Left hindlimb (tissue), 1 donor: ENCODE results near the gene HYAL3.
"Not testable (repeated sequence)": the region's sequence is repeated elsewhere in the genome, so short reads cannot be mapped to it uniquely, and the experiment has no call there.

Source experiments
- DNase-seq: peaks from one replicate; pipeline ENCODE4 v3.0.0-alpha.2; 2018

The HYAL3 gene

DNA sequence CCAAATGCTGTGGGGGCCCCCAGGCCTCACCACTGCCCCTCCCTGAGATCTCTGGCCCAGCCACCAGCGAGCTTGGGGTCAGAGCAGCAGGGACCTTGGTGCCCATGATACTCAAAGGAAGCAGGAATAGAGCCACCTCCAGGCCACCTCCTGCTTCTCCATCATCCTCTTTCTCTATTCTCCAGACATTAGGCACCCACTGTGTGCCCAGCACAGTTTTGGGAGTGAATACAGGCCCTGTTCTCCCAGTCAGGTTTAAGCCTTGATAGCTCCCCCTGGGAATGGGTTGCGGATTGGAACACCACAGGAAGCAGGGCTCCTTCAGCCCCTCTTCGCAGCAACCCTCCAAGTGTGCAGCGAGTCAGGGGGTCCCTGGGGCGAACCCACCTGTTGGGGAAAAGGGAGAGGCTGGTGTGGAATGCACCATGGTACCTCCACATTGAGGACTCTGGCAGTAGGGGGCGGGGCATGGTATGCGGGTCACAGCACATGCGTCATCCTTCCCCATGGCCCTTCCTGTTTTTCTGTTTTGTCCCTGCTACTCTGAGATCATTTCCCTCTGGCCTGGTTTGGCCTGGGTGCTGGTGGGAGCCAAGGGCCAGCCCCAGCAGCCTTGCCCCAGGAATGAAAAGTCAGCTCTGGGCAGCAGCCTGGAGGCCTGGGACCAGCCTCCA, 44.5 kb downstream of the HYAL3 start:
- no peak for DNase-seq

GRCh38 chr3:50251220-50251619, 48.0 kb downstream of the HYAL3 start:
- DNase-seq, result no peak

- DNase-seq, result no peak
Measured at GRCh38 chr3:50250514-50250913, 48.7 kb downstream of the HYAL3 start.

- DNase-seq, result no peak
Measured at GRCh38 chr3:50249457-50249856, 49.7 kb downstream of the HYAL3 start.

DNA sequence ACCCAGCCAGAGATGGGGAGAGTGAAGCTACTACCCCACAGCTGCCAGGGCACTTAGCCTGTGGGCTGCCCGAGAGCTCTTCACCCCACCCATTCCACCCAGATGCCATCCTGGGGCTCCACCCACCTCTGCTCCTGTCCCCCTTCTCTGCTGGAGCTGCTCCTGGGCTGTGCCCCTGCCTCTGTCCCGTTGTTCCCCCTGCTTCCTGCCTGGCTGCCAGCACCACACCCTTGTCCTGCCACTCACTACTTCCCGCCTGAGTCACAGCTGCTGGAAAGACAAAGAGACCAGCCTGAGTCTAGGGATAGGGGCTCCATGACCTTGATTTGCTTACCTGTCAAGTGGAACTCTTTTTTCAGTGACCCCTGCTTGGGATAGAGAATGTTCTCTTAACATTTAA, 50.8 kb downstream of the HYAL3 start:
- no peak for DNase-seq

- peak; percentile 86 for DNase-seq
Measured at GRCh38 chr3:50246517-50246954, 52.7 kb downstream of the HYAL3 start.

DNA sequence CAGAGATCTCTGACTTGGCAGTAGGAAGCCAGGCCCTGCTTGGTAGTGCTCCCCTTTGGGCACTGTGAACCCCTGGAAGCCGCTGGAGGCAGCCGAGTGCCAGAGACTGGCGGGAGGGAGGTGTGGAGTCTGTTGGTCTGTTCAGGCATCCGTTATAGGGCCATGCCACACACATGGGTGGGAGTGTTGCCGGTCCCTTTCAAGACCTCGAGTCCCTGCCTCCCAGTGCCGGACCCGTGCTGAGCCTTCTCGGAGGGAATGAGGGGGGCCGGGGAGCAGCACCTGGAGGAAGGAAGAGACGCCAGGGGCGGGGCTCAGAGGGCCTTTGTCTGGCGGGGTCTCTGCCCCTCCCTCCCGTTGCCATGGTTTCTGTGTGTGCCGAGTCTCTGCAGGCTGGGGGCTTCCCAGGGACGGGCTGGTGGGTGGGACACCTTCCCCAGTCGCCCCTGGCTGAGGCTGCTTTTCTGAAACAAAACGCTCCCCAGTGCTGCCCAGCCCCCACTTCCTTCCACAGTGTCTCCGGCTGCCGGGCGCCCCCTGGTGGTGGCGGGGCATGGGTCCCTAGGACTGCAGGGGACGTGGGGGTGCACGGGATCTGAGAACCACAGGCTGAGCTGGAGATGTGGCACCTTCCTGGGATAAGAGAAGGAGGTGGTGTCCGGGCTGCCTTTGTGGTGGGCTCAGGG, 53.2 kb downstream of the HYAL3 start:
- peak; percentile 94 for DNase-seq

DNA sequence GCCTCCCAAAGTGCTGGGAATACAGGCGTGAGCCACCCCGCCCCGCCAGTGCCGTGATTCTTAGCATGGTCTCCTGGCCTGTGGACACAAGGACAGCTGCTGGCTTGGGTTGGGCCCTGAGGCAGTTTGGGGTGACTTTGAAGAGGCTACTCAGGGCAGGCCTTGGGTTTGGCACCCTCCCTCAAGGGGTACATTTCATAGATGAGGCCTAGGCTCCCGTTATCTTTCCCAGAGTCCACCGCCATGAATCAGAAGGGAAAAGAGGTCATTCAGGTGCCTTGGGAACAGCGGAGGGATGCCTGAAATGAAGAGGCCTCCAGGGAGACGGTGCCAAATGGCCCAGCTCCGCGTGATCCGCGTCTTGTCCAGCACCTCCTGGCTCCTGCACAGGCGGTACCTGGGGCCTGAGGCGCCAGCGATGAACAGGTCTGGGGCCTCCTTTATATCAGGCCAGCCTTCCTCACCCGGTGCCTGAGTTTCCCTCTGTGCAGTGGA, 53.9 kb downstream of the HYAL3 start:
- no peak for DNase-seq

GRCh38 chr3:50244813-50245212, 54.4 kb downstream of the HYAL3 start:
- DNase-seq, result not testable (repeated sequence)

DNA sequence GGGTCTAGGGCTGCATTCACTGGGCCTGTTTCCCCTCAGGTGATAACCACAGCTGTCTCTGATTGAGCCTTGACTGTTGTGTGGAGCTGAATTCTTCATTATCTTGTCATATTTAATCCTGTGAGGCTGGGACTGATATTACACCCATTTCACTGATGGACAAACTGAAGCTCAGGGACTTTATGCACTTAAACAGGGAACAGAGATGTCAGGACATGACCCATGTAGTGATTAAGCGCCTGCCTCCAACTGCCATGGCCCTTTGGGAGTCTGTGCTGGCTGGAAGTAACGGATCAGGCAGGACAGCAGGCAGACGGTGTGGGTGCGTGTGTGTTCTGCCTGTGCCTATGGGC, 55.7 kb downstream of the HYAL3 start:
- no peak for DNase-seq

DNA sequence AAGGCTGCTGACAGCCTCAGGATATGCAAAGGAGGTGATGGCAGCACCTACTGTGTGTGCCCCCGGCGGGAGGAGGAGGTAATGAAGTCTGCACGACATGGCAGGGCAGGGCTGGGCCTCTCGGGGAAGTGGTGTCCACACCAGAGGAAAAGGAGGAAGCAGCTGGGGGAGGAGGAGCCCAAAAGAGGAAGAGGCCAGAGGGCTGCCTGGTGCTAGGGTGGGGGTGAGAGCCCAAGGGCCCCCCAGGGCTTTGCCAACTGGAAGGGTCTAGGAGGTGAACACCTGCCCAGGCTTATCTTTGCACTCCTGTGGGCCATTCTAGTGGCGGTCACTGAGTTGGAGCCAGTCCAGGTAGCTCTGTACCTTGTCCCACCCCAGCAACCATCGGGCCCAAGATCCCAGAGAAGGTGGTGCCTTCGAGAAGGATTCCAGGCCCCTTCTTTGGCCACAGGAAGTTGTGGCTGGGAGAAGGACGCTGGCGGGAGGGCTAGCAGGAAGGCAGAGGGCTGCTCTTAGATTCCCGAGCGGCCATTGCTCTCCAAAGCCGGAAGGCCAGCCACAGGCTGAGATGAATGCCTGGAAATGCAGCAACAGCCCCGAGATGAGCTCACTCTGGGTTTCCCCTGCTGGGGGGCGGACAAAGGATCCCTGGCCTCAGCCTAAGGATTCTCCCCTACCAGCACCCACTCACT, 56.2 kb downstream of the HYAL3 start:
- peak; percentile 71 for DNase-seq
